SH-SY5Y (cell line): ENCODE results near the gene CXCL13.

Experiments
- GATA2 ChIP-seq: IDR thresholded peaks from 2 replicates; pipeline ENCODE4 v1.6.1; 2011; ENCODE audit warnings: mild to moderate bottlenecking, low read depth, low read length
- GATA3 ChIP-seq: IDR thresholded peaks from 2 replicates; pipeline ENCODE4 v1.6.1; 2011; ENCODE audit warnings: low read depth, mild to moderate bottlenecking, low read length, moderate library complexity

DNA sequence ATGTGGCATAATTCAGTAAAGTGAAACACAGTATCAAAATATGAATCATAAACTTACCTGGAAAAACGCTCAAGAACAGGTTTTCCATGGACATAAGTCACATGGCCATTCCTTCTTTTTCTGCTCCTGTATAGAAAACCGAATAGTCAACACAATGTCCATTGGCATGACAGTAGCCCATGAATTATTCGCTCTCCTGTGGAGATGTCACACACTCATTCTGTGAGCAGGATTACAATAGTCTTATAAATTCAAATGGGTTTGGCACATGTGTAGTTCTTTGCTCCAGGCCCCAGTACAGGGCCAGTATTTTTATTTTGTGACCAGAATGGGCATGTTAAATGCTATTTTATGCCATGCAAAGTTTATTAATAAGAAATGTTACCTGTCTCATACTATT lies 15.1 kb upstream of the CXCL13 start:
- TF ChIP-seq GATA2 (no peak), GATA3 (no peak)
